Effector memory CD4-positive, alpha-beta T cell (primary cell): Measurements from ENCODE around the gene HHIPL1.

ENCODE experiments used
- DNase-seq, 3 donors: peaks; one replicate each; pipeline ENCODE4 v3.0.0-alpha.2; 2020
- H3K27ac ChIP-seq: 2 replicates; pipeline ENCODE4 v1.7.0; 2013; ENCODE audit warnings: mild to moderate bottlenecking, low read length, moderate library complexity; ENCODE audit not compliant: insufficient read depth, poor library complexity, severe bottlenecking
- H3K27me3 ChIP-seq: replicated peaks from 2 replicates; pipeline ENCODE4 v1.7.0; 2013; ENCODE audit warnings: mild to moderate bottlenecking, low read length; ENCODE audit not compliant: insufficient read depth, control insufficient read depth, poor library complexity, severe bottlenecking
- H3K36me3 ChIP-seq: 2 replicates; pipeline ENCODE4 v1.7.0; 2013; ENCODE audit warnings: mild to moderate bottlenecking, low read length, moderate library complexity; ENCODE audit not compliant: control insufficient read depth, insufficient read depth
- H3K4me1 ChIP-seq: 2 replicates; pipeline ENCODE4 v1.7.0; 2013; ENCODE audit warnings: low read length, mild to moderate bottlenecking; ENCODE audit not compliant: control insufficient read depth, insufficient read depth, poor library complexity, severe bottlenecking
- H3K4me3 ChIP-seq: 2 replicates; pipeline ENCODE4 v1.7.0; 2013; ENCODE audit warnings: low read length, low read depth, mild to moderate bottlenecking; ENCODE audit not compliant: insufficient read depth, poor library complexity, severe bottlenecking
- H3K9me3 ChIP-seq: 2 replicates; pipeline ENCODE4 v1.7.0; 2013; ENCODE audit warnings: mild to moderate bottlenecking, low read length, moderate library complexity; ENCODE audit not compliant: control insufficient read depth

The HHIPL1 gene

GRCh38 chr14:99609245-99610170, 35.4 kb upstream of the HHIPL1 start:
- no peak overlapping the region for H3K27ac ChIP-seq
- no peak for DNase-seq
- H3K27me3 ChIP-seq = no peaks in the 10 kb centered on the region
- no peak overlapping the region for H3K4me3 ChIP-seq
- peaks cover 8% of the 10 kb centered on the region for H3K4me1 ChIP-seq
- no peaks in the 10 kb centered on the region for H3K9me3 ChIP-seq
- no peaks in the 10 kb centered on the region for H3K36me3 ChIP-seq

- Histone ChIP-seq H3K36me3 (no peaks in the 10 kb centered on the region), H3K9me3 (no peaks in the 10 kb centered on the region), H3K27me3 (no peaks in the 10 kb centered on the region), H3K4me3 (no peak overlapping the region), H3K4me1 (no peaks in the 10 kb centered on the region), H3K27ac (no peak overlapping the region)
- no peak for DNase-seq
These were observed 33.3 kb upstream of the HHIPL1 start for GRCh38 chr14:99611646-99612045.

- Histone ChIP-seq H3K9me3 (no peaks in the 10 kb centered on the region), H3K4me3 (no peak overlapping the region), H3K36me3 (no peaks in the 10 kb centered on the region), H3K27me3 (no peaks in the 10 kb centered on the region), H3K4me1 (no peaks in the 10 kb centered on the region), H3K27ac (no peak overlapping the region)
- no peak for DNase-seq
These were observed 32.7 kb upstream of the HHIPL1 start for GRCh38 chr14:99612071-99612737.

- Histone ChIP-seq H3K9me3 (no peaks in the 10 kb centered on the region), H3K27me3 (no peaks in the 10 kb centered on the region), H3K4me3 (no peak overlapping the region), H3K27ac (no peak overlapping the region), H3K36me3 (no peaks in the 10 kb centered on the region), H3K4me1 (no peaks in the 10 kb centered on the region)
- no peak for DNase-seq
These were observed 32.1 kb upstream of the HHIPL1 start for GRCh38 chr14:99612738-99613330.

GRCh38 chr14:99615497-99616157, 29.3 kb upstream of the HHIPL1 start:
- no peaks in the 10 kb centered on the region for H3K36me3 ChIP-seq
- H3K4me1 ChIP-seq = peaks cover 4% of the 10 kb centered on the region

GRCh38 chr14:99616832-99617800, 27.8 kb upstream of the HHIPL1 start:
- Histone ChIP-seq H3K27ac (no peak overlapping the region), H3K27me3 (no peaks in the 10 kb centered on the region)
- DNase-seq = no peak

More at GRCh38 chr14:99615497-99616157, 29.3 kb upstream of the HHIPL1 start:
- H3K27me3 ChIP-seq = no peaks in the 10 kb centered on the region
- H3K27ac ChIP-seq = no peak overlapping the region
- no peaks in the 10 kb centered on the region for H3K9me3 ChIP-seq
- DNase-seq = no peak
- H3K4me3 ChIP-seq = no peak overlapping the region

GRCh38 chr14:99619835-99620834, 24.8 kb upstream of the HHIPL1 start:
- Histone ChIP-seq H3K27me3 (no peaks in the 10 kb centered on the region), H3K27ac (no peak overlapping the region)
- DNase-seq = no peak

More at GRCh38 chr14:99616832-99617800, 27.8 kb upstream of the HHIPL1 start:
- Histone ChIP-seq H3K36me3 (no peaks in the 10 kb centered on the region), H3K9me3 (no peaks in the 10 kb centered on the region), H3K4me3 (no peak overlapping the region), H3K4me1 (peaks cover 4% of the 10 kb centered on the region)

GRCh38 chr14:99621948-99622347, 23.0 kb upstream of the HHIPL1 start:
- no peak overlapping the region for H3K4me3 ChIP-seq
- no peaks in the 10 kb centered on the region for H3K27me3 ChIP-seq
- no peak for DNase-seq
- no peak overlapping the region for H3K27ac ChIP-seq
- no peaks in the 10 kb centered on the region for H3K9me3 ChIP-seq
- H3K4me1 ChIP-seq = peaks cover 4% of the 10 kb centered on the region
- H3K36me3 ChIP-seq = no peaks in the 10 kb centered on the region

More at GRCh38 chr14:99619835-99620834, 24.8 kb upstream of the HHIPL1 start:
- no peak overlapping the region for H3K4me3 ChIP-seq
- peaks cover 4% of the 10 kb centered on the region for H3K4me1 ChIP-seq
- no peaks in the 10 kb centered on the region for H3K9me3 ChIP-seq
- no peaks in the 10 kb centered on the region for H3K36me3 ChIP-seq
